ENCODE measurements around the gene SLC29A2. TPM values are rescaled to one million over a fixed set of nuclear protein-coding genes. Genes with fewer than 3 reads are reported as not detected.

SLC29A2 gene
- total and polyA plus RNA-seq, 2 of the 8 experiments (the other 6 are each of a cell fraction or from before 2014, with no cell fraction given), result 29.3 to 31.6 TPM

- ChIA-PET CTCF (ENCODE audit: partially characterized antibody) (interaction anchor here (1.2 to 4.0 kb wide), 3 partner anchors 11 to 40 kb away, joined by 3 to 73 read pairs (median 6); no protein-coding TSS in a partner anchor), POLR2A (ENCODE audit: partially characterized antibody) (interaction anchor here (2.2 kb wide), 1 partner anchor 10 kb away, joined by 6 read pairs; no protein-coding TSS in a partner anchor)
- Histone ChIP-seq H2AK5ac (ENCODE audit: low read depth, low read length) (no peak overlapping the region), H3K27ac (ENCODE audit: low read depth, low read length) (no peak overlapping the region), H3K18ac (ENCODE audit: extremely low read depth, low read length) (no peak overlapping the region), H2BK20ac (ENCODE audit: low read length) (no peak overlapping the region), H4K20me1 (replicated peaks in 1 of 2; ENCODE audit: control insufficient read depth in 1 of 2, insufficient read depth in 2 of 2, low read length in 2 of 2) (no peaks in the 10 kb centered on the region), H2BK5ac (ENCODE audit: low read depth, low read length) (no peak overlapping the region), H3K4me3 (ENCODE audit: extremely low read depth in 1 of 4, insufficient read depth in 2 of 4, low read depth in 3 of 4, low read length in 4 of 4) (no peak overlapping the region), H2BK12ac (ENCODE audit: low read depth, low read length) (peak overlapping the region; percentile 12; the same call in 1 of the 2 replicates), H3K27me3 (replicated peaks in 1 of 4; ENCODE audit: control insufficient read depth in 3 of 4, extremely low read depth in 1 of 4, insufficient read depth in 3 of 4, low read length in 3 of 4) (peaks cover 0 to 7% (median 7%) of the 10 kb centered on the region in 4 experiments; a peak in 3 of 7 replicates), H3K79me2 (ENCODE audit: control insufficient read depth in 1 of 2, insufficient read depth in 2 of 2, low read length in 2 of 2) (no peaks in the 10 kb centered on the region), H3K36me3 (ENCODE audit: control insufficient read depth in 2 of 4, insufficient read depth in 4 of 4, low read length in 3 of 4) (no peaks in the 10 kb centered on the region), H3K23ac (ENCODE audit: insufficient read length) (no peak overlapping the region), H3K9me3 (ENCODE audit: insufficient read depth in 2 of 2, low read depth in 1 of 2, low read length in 1 of 2) (no peaks in the 10 kb centered on the region), H3K14ac (ENCODE audit: insufficient read length) (no peak overlapping the region), H3K23me2 (ENCODE audit: low read depth, low read length) (peaks cover 3% of the 10 kb centered on the region; the same call in 1 of the 2 replicates), H4K5ac (ENCODE audit: insufficient read length, low read depth, low read length) (no peak overlapping the region), H2BK15ac (ENCODE audit: low read length) (no peak overlapping the region), H3K4ac (replicated peaks; ENCODE audit: insufficient read length, low read depth, low read length) (no peak overlapping the region), H3K79me1 (ENCODE audit: low read depth, low read length) (no peaks in the 10 kb centered on the region), H2BK120ac (replicated peaks; ENCODE audit: low read depth, low read length) (no peak overlapping the region), H3K4me1 (replicated peaks in 1 of 4; ENCODE audit: control insufficient read depth in 3 of 4, insufficient read depth in 4 of 4, low read length in 3 of 4) (peaks cover 3 to 11% (median 7%) of the 10 kb centered on the region in 4 experiments; a peak in 6 of 7 replicates), H3K9ac (replicated peaks in 1 of 4; ENCODE audit: extremely low read depth in 1 of 4, low read depth in 3 of 4, low read length in 3 of 4) (no peak overlapping the region), H3K4me2 (ENCODE audit: insufficient read depth in 1 of 2, low read depth in 2 of 2, low read length in 2 of 2) (no peak overlapping the region), H4K91ac (replicated peaks; ENCODE audit: insufficient read length, low read length) (no peak overlapping the region), H3K56ac (replicated peaks; ENCODE audit: insufficient read length, low read depth, low read length) (no peak overlapping the region), H2AFZ (ENCODE audit: low read length) (no peak overlapping the region), H4K8ac (ENCODE audit: extremely low read depth, insufficient read depth, low read length) (no peak overlapping the region)
- no peak for DNase-seq (ENCODE audit: low read depth in 1 of 2, low spot score in 2 of 2)
- TF ChIP-seq TBP (IDR thresholded peaks at IDR 0.05; ENCODE audit: low read depth, low read length), result no peak
- TF ChIP-seq EGR1 (IDR thresholded peaks at IDR 0.05; ENCODE audit: borderline replicate concordance, low read depth, low read length), result no peak
- no peak for TF ChIP-seq TEAD4 (IDR thresholded peaks at IDR 0.05; ENCODE audit: low read depth, low read length)
- TF ChIP-seq FOSL1 (IDR thresholded peaks at IDR 0.05; ENCODE audit: insufficient read depth, low read depth, low read length), result no peak
- no peak for TF ChIP-seq ASH2L (IDR thresholded peaks at IDR 0.05; ENCODE audit: low read length)
- TF ChIP-seq, protein P1, sequence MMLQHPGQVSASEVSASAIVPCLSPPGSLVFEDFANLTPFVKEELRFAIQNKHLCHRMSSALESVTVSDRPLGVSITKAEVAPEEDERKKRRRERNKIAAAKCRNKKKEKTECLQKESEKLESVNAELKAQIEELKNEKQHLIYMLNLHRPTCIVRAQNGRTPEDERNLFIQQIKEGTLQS (IDR thresholded peaks at IDR 0.05; ENCODE audit: insufficient read depth, low read depth, low read length), result no peak
- no peak for TF ChIP-seq YY1 (IDR thresholded peaks at IDR 0.05; ENCODE audit: low read depth, low read length)
- no peak for TF ChIP-seq CBX8 (IDR thresholded peaks at IDR 0.05; ENCODE audit: borderline replicate concordance, low read depth, low read length)
- no peak for TF ChIP-seq PHF8 (conservative IDR thresholded peaks at IDR 0.05; ENCODE audit: low read depth, low read length)
- TF ChIP-seq CBX5 (IDR thresholded peaks at IDR 0.05; ENCODE audit: low read depth, low read length), result no peak
- FAIRE-seq, result no peak
- whole genome bisulfite sequencing, 2 experiments (ENCODE audit: extremely low coverage in 1 of 2, insufficient coverage in 1 of 2, insufficient read length in 1 of 2, insufficient replicate concordance in 2 of 2, low coverage in 1 of 2, low lambda C conversion rate in 2 of 2, missing lambda C conversion rate in 1 of 2), result 93% methylated on average over 1 of the region's 1 CpG; no CpG with 5 or more reads in 1 of the 2 experiments
These were observed 47.9 kb downstream of the SLC29A2 start for GRCh38 chr11:66323684-66324083.
